ENCODE data around the gene ARHGAP44. TPM values are rescaled to one million over a fixed set of nuclear protein-coding genes. Genes with fewer than 3 reads are reported as not detected.

The ARHGAP44 gene
- total RNA-seq, 6 donors from 2014 or later = 36.3 to 56.4 (median 41.8) TPM

- TF ChIP-seq CTCF (IDR thresholded peaks at IDR 0.05) (no peak), POLR2AphosphoS5 (IDR thresholded peaks at IDR 0.05) (no peak), POLR2A (IDR thresholded peaks at IDR 0.05) (no peak), EP300 (IDR thresholded peaks at IDR 0.05) (no peak)
- no peaks in the 10 kb centered on the region for H3K36me3 ChIP-seq
- H3K27ac ChIP-seq = no peak overlapping the region
- H3K9me3 ChIP-seq = no peaks in the 10 kb centered on the region
- 48 to 50% methylated on average over 3 of the region's 3 CpGs for WGBS, 2 donors
- H3K4me1 ChIP-seq = peaks cover 0 to 9% (median 2%) of the 10 kb centered on the region in 4 donors
- ATAC-seq (ENCODE audit: low FRiP score in 2 of 2) (no peak), DNase-seq (no peak)
- no peak overlapping the region for H3K4me3 ChIP-seq
- H3K27me3 ChIP-seq = no peaks in the 10 kb centered on the region
Measured at GRCh38 chr17:12800855-12801365, 11.6 kb downstream of the ARHGAP44 start.

DNA sequence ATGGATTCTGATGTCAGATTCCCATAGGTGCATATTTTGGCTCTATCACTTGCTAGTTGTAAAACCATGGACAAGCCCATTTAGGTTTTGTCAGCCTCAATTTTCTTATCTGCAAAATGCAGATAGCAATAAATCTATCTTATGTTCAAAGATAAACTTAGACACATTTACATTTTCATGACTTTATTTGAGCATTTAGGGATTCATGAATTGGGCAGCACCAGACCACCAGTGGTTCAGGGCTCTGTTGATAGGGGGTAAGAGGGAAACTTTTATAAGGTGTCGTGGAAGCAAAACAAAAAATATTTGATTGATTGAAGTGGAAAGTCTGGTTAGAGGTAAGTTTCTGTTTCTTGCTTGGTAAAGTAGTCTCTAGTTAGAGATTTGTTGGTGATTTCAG, 17.3 kb downstream of the ARHGAP44 start:
- no peak overlapping the region for H3K27ac ChIP-seq
- peaks cover 0 to 3% (median 0%) of the 10 kb centered on the region in 4 donors for H3K4me1 ChIP-seq
- no peak for ATAC-seq (ENCODE audit: low FRiP score in 2 of 2)
- H3K4me3 ChIP-seq = no peak overlapping the region
- 89 to 91% methylated on average over 1 of the region's 1 CpG for WGBS, 2 donors
- H3K36me3 ChIP-seq = no peaks in the 10 kb centered on the region
- no peaks in the 10 kb centered on the region for H3K27me3 ChIP-seq
- peaks cover 0 to 7% (median 2%) of the 10 kb centered on the region in 4 donors for H3K9me3 ChIP-seq
- DNase-seq = no peak
- TF ChIP-seq EP300 (IDR thresholded peaks at IDR 0.05) = no peak
- TF ChIP-seq CTCF (IDR thresholded peaks at IDR 0.05) = no peak
- no peak for TF ChIP-seq POLR2AphosphoS5 (IDR thresholded peaks at IDR 0.05)
- TF ChIP-seq POLR2A (IDR thresholded peaks at IDR 0.05) = no peak

DNA sequence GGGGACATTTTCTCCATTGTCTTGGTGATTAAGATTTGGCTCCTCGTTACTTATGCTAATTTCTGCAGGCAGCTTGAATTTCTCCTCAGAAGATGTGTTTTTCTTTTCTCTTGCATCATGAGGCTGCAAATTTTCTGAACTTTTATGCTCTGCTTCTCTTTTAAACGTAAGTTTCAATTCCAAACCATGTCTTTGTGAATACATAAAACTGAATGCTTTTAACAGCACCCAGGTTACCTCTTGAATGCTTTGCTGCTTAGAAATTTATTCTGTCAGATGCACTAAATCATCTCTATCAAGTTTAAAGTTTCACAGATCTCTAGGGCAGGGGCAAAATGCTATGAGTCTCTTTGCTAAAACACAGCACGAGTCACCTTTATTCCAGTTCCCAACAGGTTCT, 19.4 kb downstream of the ARHGAP44 start:
- Histone ChIP-seq H3K9me3 (peaks cover 0 to 7% (median 2%) of the 10 kb centered on the region in 4 donors), H3K27ac (no peak overlapping the region), H3K36me3 (no peaks in the 10 kb centered on the region), H3K27me3 (no peaks in the 10 kb centered on the region), H3K4me1 (no peaks in the 10 kb centered on the region), H3K4me3 (no peak overlapping the region)
- WGBS, 2 donors = 72 to 84% methylated on average over 3 of the region's 3 CpGs
- no peak for DNase-seq
- ATAC-seq (ENCODE audit: low FRiP score in 2 of 2) = no peak
- TF ChIP-seq CTCF (IDR thresholded peaks at IDR 0.05) = no peak
- TF ChIP-seq POLR2AphosphoS5 (IDR thresholded peaks at IDR 0.05) = no peak
- no peak for TF ChIP-seq EP300 (IDR thresholded peaks at IDR 0.05)
- TF ChIP-seq POLR2A (IDR thresholded peaks at IDR 0.05) = no peak

GRCh38 chr17:12812877-12813276, 23.6 kb downstream of the ARHGAP44 start:
- Histone ChIP-seq H3K27ac (no peak overlapping the region), H3K4me1 (no peaks in the 10 kb centered on the region), H3K4me3 (no peak overlapping the region), H3K36me3 (no peaks in the 10 kb centered on the region), H3K9me3 (peaks cover 0 to 7% (median 2%) of the 10 kb centered on the region in 4 donors), H3K27me3 (no peaks in the 10 kb centered on the region)
- WGBS, 2 donors = 41 to 61% methylated on average over 5 of the region's 5 CpGs
- DNase-seq (no peak), ATAC-seq (ENCODE audit: low FRiP score in 2 of 2) (no peak)
- TF ChIP-seq POLR2AphosphoS5 (IDR thresholded peaks at IDR 0.05) = no peak
- no peak for TF ChIP-seq CTCF (IDR thresholded peaks at IDR 0.05)
- no peak for TF ChIP-seq EP300 (IDR thresholded peaks at IDR 0.05)
- TF ChIP-seq POLR2A (IDR thresholded peaks at IDR 0.05) = no peak

DNA sequence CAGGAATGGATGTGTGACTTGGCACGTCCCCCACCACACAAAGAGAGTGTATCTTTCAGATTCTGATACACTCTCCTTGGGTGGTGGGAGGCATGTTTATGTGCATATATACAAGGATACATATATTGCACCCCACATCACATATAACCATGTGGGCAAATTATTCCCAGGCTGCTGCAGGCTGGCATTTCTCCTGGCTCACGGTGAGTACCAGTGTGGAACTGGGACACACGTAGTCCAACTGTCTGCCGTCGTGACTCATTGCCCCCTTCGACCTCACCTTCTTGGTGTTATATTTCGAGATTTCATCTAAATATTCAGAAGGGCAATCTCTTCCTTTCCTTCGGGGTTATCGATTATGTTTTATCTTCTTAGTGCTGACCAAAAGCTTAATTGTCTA, 24.4 kb downstream of the ARHGAP44 start:
- no peak overlapping the region for H3K27ac ChIP-seq
- no peaks in the 10 kb centered on the region for H3K36me3 ChIP-seq
- DNase-seq = no peak
- ATAC-seq (ENCODE audit: low FRiP score in 2 of 2) = no peak
- no peaks in the 10 kb centered on the region for H3K4me1 ChIP-seq
- TF ChIP-seq POLR2A (IDR thresholded peaks at IDR 0.05) = no peak
- TF ChIP-seq POLR2AphosphoS5 (IDR thresholded peaks at IDR 0.05) = no peak
- TF ChIP-seq CTCF (IDR thresholded peaks at IDR 0.05) = no peak
- no peak for TF ChIP-seq EP300 (IDR thresholded peaks at IDR 0.05)
- H3K27me3 ChIP-seq = no peaks in the 10 kb centered on the region
- H3K4me3 ChIP-seq = no peak overlapping the region
- WGBS, 2 donors = 89 to 91% methylated on average over 9 of the region's 9 CpGs
- peaks cover 0 to under 1% (median 0%) of the 10 kb centered on the region in 4 donors for H3K9me3 ChIP-seq
